A549 (cell line): ENCODE measurements around the gene MAPRE2.

Experiments
- CEBPB ChIP-seq, 2 experiments: fragments of >200 bp in 1 of 2; sonication (Bioruptor Twin) in 1 of 2; formaldehyde crosslinking in 1 of 2; IDR thresholded peaks; 2 replicates each; pipeline ENCODE4 v1.6.1; 2012 to 2016
- ESRRA ChIP-seq: fragments of 150-350 bp; IDR thresholded peaks from 2 replicates; pipeline ENCODE4 v1.6.1; 2014; ENCODE audit warnings: mild to moderate bottlenecking, low read length, borderline replicate concordance
- TF ChIP-seq, protein P1 (sequence below): IDR thresholded peaks from 2 replicates; pipeline ENCODE4 v1.6.1; 2012

DNA sequence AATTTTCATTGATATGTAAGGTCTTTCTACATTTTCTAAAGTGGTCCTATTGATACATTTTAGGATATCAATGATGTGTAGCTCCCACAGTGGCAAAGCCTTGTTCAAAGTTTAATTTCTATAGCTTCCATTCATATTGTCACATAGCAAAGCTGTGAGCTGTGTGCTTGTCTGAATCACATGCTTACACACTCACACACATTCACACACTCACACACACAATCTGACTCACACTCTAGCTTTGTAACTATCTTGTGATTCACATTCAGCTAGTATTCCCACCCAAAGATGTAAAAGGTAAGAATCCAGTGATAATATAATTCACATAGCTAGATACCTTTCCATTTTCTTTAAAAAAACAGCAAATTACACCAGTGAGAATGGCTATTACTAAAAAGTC lies 58.7 kb downstream of the MAPRE2 start:
- TF ChIP-seq CEBPB (IDR thresholded peaks at IDR 0.05): no peak
- TF ChIP-seq ESRRA: no peak
- TF ChIP-seq, protein P1, sequence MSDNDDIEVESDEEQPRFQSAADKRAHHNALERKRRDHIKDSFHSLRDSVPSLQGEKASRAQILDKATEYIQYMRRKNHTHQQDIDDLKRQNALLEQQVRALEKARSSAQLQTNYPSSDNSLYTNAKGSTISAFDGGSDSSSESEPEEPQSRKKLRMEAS: no peak
